Panc1 (cell line): ENCODE measurements around the gene IGF1R. TPM values are rescaled to one million over a fixed set of nuclear protein-coding genes. Genes with fewer than 3 reads are reported as not detected.
"Not testable (repeated sequence)": the region's sequence is repeated elsewhere in the genome, so short reads cannot be mapped to it uniquely, and the experiment has no call there.

Source experiments
- ATAC-seq: fragments of 200-7000 bp; cut with Tn5 transposase; 2 replicates; pipeline ENCODE4 v1.9.1; 2020; ENCODE audit warnings: mild to moderate bottlenecking, moderate library complexity
- BruUV-seq: library from RNA; stranded (reverse); fragments of 400-500 nt; replicated peaks from 2 replicates; lab custom pipeline; 2021; lab: Mats Ljungman, UMichigan
- CTCF ChIA-PET: fragments of 300-600 bp; sonication (Branson Sonifier 250); formaldehyde crosslinking; loops from one replicate; lab custom pipeline; 2022; ENCODE audit warnings: antibody characterized with exemption; lab: Charles Lee
- POLR2A ChIA-PET: fragments of 300-600 bp; sonication (Branson Sonifier 250); formaldehyde crosslinking; loops from one replicate; lab custom pipeline; 2022; ENCODE audit warnings: antibody characterized with exemption; lab: Charles Lee
- DNase-seq: peaks from one replicate; pipeline ENCODE4 v3.0.0-alpha.2; 2010; ENCODE audit warnings: low read depth, low spot score
- H3K27ac ChIP-seq: 2 replicates; pipeline ENCODE4 v1.5.1; 2011; ENCODE audit warnings: mild to moderate bottlenecking, low read length, inconsistent platforms
- H3K27me3 ChIP-seq: fragments of 200-500 bp; sonication (Bioruptor generic); 2 replicates; pipeline ENCODE4 v1.6.0; 2014; ENCODE audit warnings: low read length, inconsistent platforms; ENCODE audit not compliant: control insufficient read depth, insufficient read depth
- H3K36me3 ChIP-seq: fragments of 200-500 bp; sonication (Bioruptor generic); 2 replicates; pipeline ENCODE4 v1.5.1; 2014; ENCODE audit warnings: inconsistent platforms, mild to moderate bottlenecking, low read length, moderate library complexity; ENCODE audit not compliant: control insufficient read depth, insufficient read depth
- H3K4me1 ChIP-seq: 2 replicates; pipeline ENCODE4 v1.5.1; 2011; ENCODE audit warnings: inconsistent platforms, mild to moderate bottlenecking, low read length, moderate library complexity; ENCODE audit not compliant: control insufficient read depth, insufficient read depth
- H3K4me3 ChIP-seq, 2 experiments: 2 replicates each; pipeline ENCODE4 v1.5.1; 2011 to 2012; ENCODE audit warnings: low read depth in 2 of 2, low read length in 2 of 2, mild to moderate bottlenecking in 2 of 2, inconsistent platforms in 1 of 2, moderate library complexity in 1 of 2
- H3K9me3 ChIP-seq: fragments of 200-500 bp; sonication (Bioruptor generic); 2 replicates; pipeline ENCODE4 v1.5.1; 2014; ENCODE audit warnings: low read depth, mild to moderate bottlenecking, inconsistent platforms, low read length, moderate library complexity; ENCODE audit not compliant: control insufficient read depth, insufficient read depth
- CTCF ChIP-seq: fragments of 450-650 bp; IDR thresholded peaks from 2 replicates; pipeline ENCODE4 v1.5.1; 2017; ENCODE audit warnings: mild to moderate bottlenecking
- POLR2AphosphoS5 ChIP-seq: IDR thresholded peaks from 2 replicates; pipeline ENCODE4 v1.6.1; 2012; ENCODE audit warnings: mild to moderate bottlenecking, low read depth, low read length, moderate library complexity
- REST ChIP-seq, 2 experiments: IDR thresholded peaks; 2 replicates each; pipeline ENCODE4 v1.6.1; 2011 to 2012; ENCODE audit warnings: low read depth in 2 of 2, control low read depth in 1 of 2, low read length in 1 of 2, mild to moderate bottlenecking in 1 of 2, moderate library complexity in 1 of 2; ENCODE audit not compliant: insufficient read depth in 1 of 2
- SIN3A ChIP-seq: IDR thresholded peaks from 2 replicates; pipeline ENCODE4 v1.6.1; 2012; ENCODE audit warnings: low read depth, mild to moderate bottlenecking, low read length, moderate library complexity, borderline replicate concordance; ENCODE audit not compliant: insufficient read depth
- TCF7L2 ChIP-seq: IDR thresholded peaks from 2 replicates; pipeline ENCODE4 v1.6.1; 2011; ENCODE audit warnings: mild to moderate bottlenecking, low read depth, low read length, inconsistent platforms
- in situ Hi-C: cut with HindIII; loops from 2 replicates; pipeline ENCODE4 v1.10.0; 2016; ENCODE audit warnings: low sequenced_read_pairs, low pct_unique_long_range_greater_than_20kb
- intact Hi-C: fragments of 100-400 bp; cut with micrococcal nuclease; formaldehyde crosslinking; loops from one replicate; pipeline ENCODE4 v1.10.0; 2022; ENCODE audit not compliant: unreplicated experiment
- total RNA-seq: library from RNA; stranded (reverse); gene quantifications from one replicate; pipeline ENCODE4 v1.2.1, GENCODE V29; 2021; ENCODE audit not compliant: unreplicated experiment

The IGF1R gene
- total RNA-seq, 1 experiment from 2014 or later: 77.1 TPM

- H3K36me3 ChIP-seq, H3K27me3 ChIP-seq, H3K4me1 ChIP-seq, POLR2A ChIA-PET, BruUV-seq, DNase-seq, H3K9me3 ChIP-seq, H3K27ac ChIP-seq, in situ Hi-C loops, H3K4me3 ChIP-seq, CTCF ChIA-PET, ATAC-seq, intact Hi-C loops: not testable (repeated sequence)
Measured at GRCh38 chr15:99004998-99005974, 356.9 kb downstream of the IGF1R start.

GRCh38 chr15:99006146-99006545 lies 357.8 kb downstream of the IGF1R start:
- TF ChIP-seq REST (IDR thresholded peaks at IDR 0.05; ENCODE audit: insufficient read depth in 1 of 2, low read depth in 2 of 2, low read length in 1 of 2) (no peak), CTCF (no peak), SIN3A (no peak), POLR2AphosphoS5 (no peak), TCF7L2 (no peak)
- no peak for ATAC-seq
- POLR2A ChIA-PET: no interaction called here
- in situ Hi-C loops: no loop called here
- BruUV-seq: no TSS peak
- Histone ChIP-seq H3K4me3 (no peak overlapping the region), H3K36me3 (no peaks in the 10 kb centered on the region), H3K9me3 (no peaks in the 10 kb centered on the region), H3K27ac (no peak overlapping the region), H3K27me3 (no peaks in the 10 kb centered on the region), H3K4me1 (no peaks in the 10 kb centered on the region)
- CTCF ChIA-PET: no interaction called here
- no peak for DNase-seq
- intact Hi-C loops: no loop called here
